ENCODE results near the gene ATP5MC2.

- TF ChIP-seq CTCF (IDR thresholded peaks at IDR 0.05 in 4 of 5, conservative IDR thresholded peaks at IDR 0.05 in 1 of 5) (no peak), POLR2A (IDR thresholded peaks at IDR 0.05) (no peak)
Observed at GRCh38 chr12:53698948-53699677, 23.2 kb upstream of the ATP5MC2 start.

Data from gastrocnemius medialis (tissue), 4 donors.